Prostate gland (tissue), 2 donors: ENCODE measurements around the gene CCRL2. TPM values are rescaled to one million over a fixed set of nuclear protein-coding genes. Genes with fewer than 3 reads are reported as not detected.

ENCODE experiments used
- DNase-seq: peaks from one replicate; pipeline ENCODE4 v3.0.0-alpha.2; 2019; ENCODE audit warnings: low spot score
- H3K27ac ChIP-seq, 2 donors: fragments of 200-600 bp; sonication (generic); 2 replicates each; pipeline ENCODE4 v1.5.1; 2017 to 2019
- H3K27me3 ChIP-seq: fragments of 200-600 bp; sonication (generic); replicated peaks from 2 replicates; pipeline ENCODE4 v1.5.1; 2019; ENCODE audit not compliant: insufficient read depth
- H3K36me3 ChIP-seq, 2 donors: fragments of 200-600 bp; sonication (generic); 1 replicate in 1 of 2; 2 replicates in 1 of 2; pipeline versions ENCODE4 v1.5.1 to v1.8.1; 2017 to 2019
- H3K4me1 ChIP-seq: fragments of 200-600 bp; sonication (generic); replicated peaks from 2 replicates; pipeline ENCODE4 v1.5.1; 2019
- H3K4me3 ChIP-seq, 2 donors: fragments of 200-600 bp; sonication (generic); 2 replicates each; pipeline ENCODE4 v1.5.1; 2017 to 2019
- H3K9me3 ChIP-seq: fragments of 200-600 bp; sonication (generic); 2 replicates; pipeline ENCODE4 v1.5.1; 2017
- POLR2A ChIP-seq: fragments of 450-650 bp; IDR thresholded peaks from one replicate; pipeline ENCODE4 v1.6.1; 2016; ENCODE audit warnings: antibody characterized with exemption, mild to moderate bottlenecking
- POLR2AphosphoS5 ChIP-seq: sonication (generic); formaldehyde crosslinking; IDR thresholded peaks from one replicate; pipeline ENCODE4 v1.6.1; 2017; ENCODE audit warnings: antibody characterized with exemption
- WGBS: methylation state at CpG from one replicate; pipeline ENCODE4 v1.1.5; 2018; 5-methylcytosine and 5-hydroxymethylcytosine counted together
- intact Hi-C: fragments of 100-400 bp; cut with DNase I; formaldehyde crosslinking; loops from one replicate; pipeline ENCODE4 v1.14.2; 2022
- total RNA-seq, 2 donors: library from RNA; depleted of rRNA; stranded (reverse); fragments of >200 nt; gene quantifications; one replicate each; pipeline ENCODE4 v1.1.0, GENCODE V29; 2016
- TF ChIP-seq, protein P1 (sequence below), 4 experiments: fragments of 200-600 bp in 2 of 4; fragments of 450-650 bp in 2 of 4; sonication (generic) in 2 of 4; IDR thresholded peaks; 1 replicate in 3 of 4; 2 replicates in 1 of 4; pipeline ENCODE4 v1.5.1; 2016 to 2019; ENCODE audit warnings: antibody characterized with exemption in 4 of 4, mild to moderate bottlenecking in 2 of 4, moderate library complexity in 2 of 4

Gene CCRL2
- total RNA-seq, 2 donors from 2014 or later, result 0.09 to 0.45 TPM

DNA sequence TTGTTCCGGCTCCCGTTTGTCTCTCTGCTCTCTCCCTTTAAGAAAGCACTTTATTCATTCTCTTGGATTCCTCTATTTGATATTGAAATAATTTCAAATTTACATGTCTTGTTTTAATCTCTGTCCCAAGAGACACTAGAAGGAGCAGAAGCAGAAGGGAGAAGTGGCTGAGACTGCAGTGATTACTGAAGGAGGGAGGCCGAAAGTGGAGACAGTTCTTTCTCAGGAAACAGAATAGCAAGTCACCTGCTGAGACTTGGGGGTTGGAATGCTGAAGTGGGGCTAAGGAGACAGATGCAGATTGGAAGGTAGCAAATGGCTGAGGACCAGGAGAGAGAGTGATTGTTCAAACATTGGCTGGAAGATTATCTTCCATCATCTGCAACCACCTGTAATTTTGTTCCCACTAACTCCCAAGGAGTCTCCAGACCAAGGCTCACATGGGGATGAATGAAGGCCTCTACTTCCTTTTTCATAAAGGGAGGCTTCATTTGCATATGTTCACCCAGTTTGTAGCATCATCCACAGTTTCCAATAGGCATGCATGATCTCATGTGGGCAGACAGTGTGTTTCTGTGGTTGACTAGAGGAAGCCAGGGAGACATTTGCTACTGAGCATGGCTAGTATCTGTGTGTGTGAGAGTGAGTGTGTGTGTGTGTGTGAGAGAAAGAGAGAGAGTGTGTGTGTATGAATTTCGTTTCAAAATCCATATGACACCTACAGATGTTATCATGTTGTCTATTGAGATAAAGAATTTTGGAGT is 33.7 kb downstream of the CCRL2 start:
- TF ChIP-seq, protein P1, sequence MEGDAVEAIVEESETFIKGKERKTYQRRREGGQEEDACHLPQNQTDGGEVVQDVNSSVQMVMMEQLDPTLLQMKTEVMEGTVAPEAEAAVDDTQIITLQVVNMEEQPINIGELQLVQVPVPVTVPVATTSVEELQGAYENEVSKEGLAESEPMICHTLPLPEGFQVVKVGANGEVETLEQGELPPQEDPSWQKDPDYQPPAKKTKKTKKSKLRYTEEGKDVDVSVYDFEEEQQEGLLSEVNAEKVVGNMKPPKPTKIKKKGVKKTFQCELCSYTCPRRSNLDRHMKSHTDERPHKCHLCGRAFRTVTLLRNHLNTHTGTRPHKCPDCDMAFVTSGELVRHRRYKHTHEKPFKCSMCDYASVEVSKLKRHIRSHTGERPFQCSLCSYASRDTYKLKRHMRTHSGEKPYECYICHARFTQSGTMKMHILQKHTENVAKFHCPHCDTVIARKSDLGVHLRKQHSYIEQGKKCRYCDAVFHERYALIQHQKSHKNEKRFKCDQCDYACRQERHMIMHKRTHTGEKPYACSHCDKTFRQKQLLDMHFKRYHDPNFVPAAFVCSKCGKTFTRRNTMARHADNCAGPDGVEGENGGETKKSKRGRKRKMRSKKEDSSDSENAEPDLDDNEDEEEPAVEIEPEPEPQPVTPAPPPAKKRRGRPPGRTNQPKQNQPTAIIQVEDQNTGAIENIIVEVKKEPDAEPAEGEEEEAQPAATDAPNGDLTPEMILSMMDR (IDR thresholded peaks at IDR 0.05), result no peak
- TF ChIP-seq POLR2A (no peak), POLR2AphosphoS5 (no peak)
- Histone ChIP-seq H3K4me1 (no peaks in the 10 kb centered on the region), H3K36me3 (no peaks in the 10 kb centered on the region), H3K9me3 (no peaks in the 10 kb centered on the region), H3K27ac (no peak overlapping the region), H3K4me3 (no peak overlapping the region), H3K27me3 (no peaks in the 10 kb centered on the region)
- no peak for DNase-seq
- 55% methylated on average over 4 of the region's 4 CpGs for WGBS
- intact Hi-C loops, result loop anchor here (5.0 to 10.0 kb wide), 2 partner anchors 353 to 496 kb away; partner anchors contain the start of gene CXCR6

DNA sequence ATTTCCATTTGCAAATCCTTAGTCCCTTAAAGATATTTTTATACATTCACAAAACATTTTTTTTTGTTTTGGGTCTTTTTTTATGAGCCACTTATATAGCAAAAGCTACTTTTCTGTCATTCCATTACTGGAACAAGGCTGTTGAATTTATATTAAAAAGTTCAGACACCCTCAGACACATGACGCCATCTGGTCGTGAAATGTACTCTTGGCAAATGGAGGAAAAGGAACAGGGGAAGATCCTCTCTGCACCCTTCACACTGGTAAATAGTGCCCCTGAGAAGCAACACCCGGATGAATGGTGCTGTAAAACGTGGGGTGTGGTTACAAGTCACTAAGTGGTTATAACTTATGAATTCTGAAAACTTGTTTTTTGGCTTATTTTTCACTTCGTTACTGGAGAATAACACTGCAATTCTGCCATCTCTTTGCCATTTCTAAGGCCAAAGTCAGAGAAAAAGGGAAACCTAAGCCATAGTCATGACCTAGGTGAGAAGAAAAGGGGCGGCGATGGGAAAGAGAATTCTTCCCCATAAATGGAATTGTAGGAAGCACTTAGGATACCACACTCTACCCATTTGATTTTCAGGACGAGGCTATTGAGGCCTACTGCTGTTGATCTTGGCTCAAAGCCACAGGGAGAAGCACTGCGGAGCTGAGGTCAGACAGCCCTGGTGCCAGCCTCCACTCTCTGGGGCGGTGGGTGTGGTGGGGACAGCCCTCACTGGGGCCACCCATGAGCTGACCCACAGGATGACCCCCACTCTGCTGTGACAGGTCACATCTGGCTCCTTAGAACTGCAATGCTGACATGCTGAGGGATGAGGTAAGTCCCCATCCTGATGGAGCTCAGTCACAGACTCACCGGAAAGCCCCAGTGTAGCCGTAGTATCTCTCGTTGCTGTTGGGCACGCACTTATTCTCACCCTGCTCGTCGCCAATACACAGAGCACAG is 35.8 kb downstream of the CCRL2 start:
- intact Hi-C loops, result loop anchor here (5.0 to 10.0 kb wide), 2 partner anchors 356 to 498 kb away; partner anchors contain the start of gene CXCR6
- Histone ChIP-seq H3K27ac (no peak overlapping the region), H3K4me3 (no peak overlapping the region), H3K4me1 (no peaks in the 10 kb centered on the region), H3K36me3 (no peaks in the 10 kb centered on the region), H3K9me3 (no peaks in the 10 kb centered on the region), H3K27me3 (no peaks in the 10 kb centered on the region)
- TF ChIP-seq POLR2A, result no peak
- TF ChIP-seq, protein P1 (IDR thresholded peaks at IDR 0.05), result peak in 2 of 4 experiments; percentile 55 to 78
- WGBS, result 80% methylated on average over 16 of the region's 16 CpGs
- DNase-seq, result no peak

DNA sequence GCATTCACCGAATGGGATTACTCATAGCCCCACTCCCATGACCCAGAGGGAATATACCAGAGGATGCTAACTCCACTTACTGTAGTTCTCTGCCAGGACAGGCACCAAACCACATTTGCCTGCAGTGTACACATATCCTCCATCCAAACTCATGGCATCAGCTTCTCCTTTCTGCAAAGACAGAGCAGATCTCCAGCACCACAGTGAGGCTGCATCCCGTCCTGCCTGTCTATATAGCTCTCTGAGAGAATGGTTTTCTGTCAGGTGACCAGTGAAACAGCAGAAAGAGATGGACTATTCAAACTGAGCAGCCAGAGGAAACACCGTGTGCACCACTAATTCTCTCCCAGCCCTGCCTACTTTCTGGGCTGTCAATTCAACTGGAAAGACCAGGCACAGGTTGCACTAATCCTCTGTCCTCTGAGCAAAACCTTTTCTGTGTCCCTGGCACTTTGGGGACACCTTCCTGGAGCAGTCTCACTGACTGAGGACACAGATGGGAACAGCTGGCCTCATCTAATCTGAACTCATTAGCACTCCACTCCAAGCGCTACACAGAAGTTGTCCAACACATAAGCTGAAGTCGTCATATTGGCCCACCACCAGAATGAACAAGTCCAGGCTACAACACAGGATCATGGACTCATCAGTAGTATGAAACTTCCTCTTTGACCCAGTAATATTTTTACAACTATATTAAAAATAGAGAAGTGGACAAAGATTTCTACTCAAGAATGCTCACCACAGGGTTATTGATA is 40.3 kb downstream of the CCRL2 start:
- no peaks in the 10 kb centered on the region for H3K9me3 ChIP-seq
- no peaks in the 10 kb centered on the region for H3K36me3 ChIP-seq
- H3K27ac ChIP-seq, result no peak overlapping the region
- no peak overlapping the region for H3K4me3 ChIP-seq
- 61% methylated on average over 5 of the region's 5 CpGs for WGBS
- H3K27me3 ChIP-seq, result no peaks in the 10 kb centered on the region
- intact Hi-C loops, result loop anchor here (10.0 kb wide), 1 partner anchor 503 kb away; the partner anchor contains the start of gene CXCR6
- no peak for DNase-seq
- H3K4me1 ChIP-seq, result no peaks in the 10 kb centered on the region
- no peak for TF ChIP-seq POLR2AphosphoS5
- TF ChIP-seq POLR2A, result no peak
- TF ChIP-seq, protein P1 (IDR thresholded peaks at IDR 0.05), result no peak

DNA sequence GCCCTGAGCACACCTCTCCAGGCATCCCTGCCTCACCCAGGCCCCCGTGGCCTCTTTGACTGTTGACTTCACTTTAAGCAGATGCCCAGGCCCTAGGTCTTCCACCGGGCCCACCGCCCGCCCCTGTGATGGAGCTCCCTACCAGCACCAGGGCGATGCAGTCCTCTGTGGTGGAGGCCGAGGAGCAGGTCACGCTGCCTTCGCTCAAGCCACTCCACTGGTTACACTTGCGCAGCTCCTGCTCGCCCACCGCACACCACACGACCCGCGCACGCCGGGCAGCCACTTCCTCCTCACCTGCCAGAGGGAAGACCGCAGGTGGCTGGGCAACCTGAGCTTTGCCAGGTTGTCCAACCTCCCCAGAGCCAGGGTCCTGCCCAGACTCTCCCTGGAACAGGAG is 41.7 kb downstream of the CCRL2 start:
- intact Hi-C loops, result loop anchor here (10.0 kb wide), 1 partner anchor 504 kb away; the partner anchor contains the start of gene CXCR6
- no peak overlapping the region for H3K27ac ChIP-seq
- H3K36me3 ChIP-seq, result no peaks in the 10 kb centered on the region
- no peak overlapping the region for H3K4me3 ChIP-seq
- TF ChIP-seq POLR2A, result no peak
- TF ChIP-seq POLR2AphosphoS5, result no peak
- no peaks in the 10 kb centered on the region for H3K4me1 ChIP-seq
- 95% methylated on average over 17 of the region's 17 CpGs for WGBS
- DNase-seq, result no peak
- H3K9me3 ChIP-seq, result no peaks in the 10 kb centered on the region
- no peaks in the 10 kb centered on the region for H3K27me3 ChIP-seq
